Myocyte (in vitro differentiated cells): ENCODE measurements around the gene ZFP92. TPM values are rescaled to one million over a fixed set of nuclear protein-coding genes. Genes with fewer than 3 reads are reported as not detected.

Source experiments
- DNase-seq: peaks from one replicate; pipeline ENCODE4 v3.0.0-alpha.2; 2012; ENCODE audit warnings: low read depth
- total RNA-seq: library from RNA; depleted of rRNA; stranded (reverse); fragments of >200 nt; gene quantifications from 2 replicates; pipeline ENCODE4 v1.2.3, GENCODE V29; 2014

ZFP92 gene
- total RNA-seq, 1 donor from 2014 or later, result not detected

- no peak for DNase-seq
Observed at GRCh38 chrX:153407736-153408135, 3.5 kb upstream of the ZFP92 start.

GRCh38 chrX:153408221-153408721, 3.0 kb upstream of the ZFP92 start:
- no peak for DNase-seq

GRCh38 chrX:153408871-153409351, 2.4 kb upstream of the ZFP92 start:
- DNase-seq, result no peak

- DNase-seq, result no peak
Observed at GRCh38 chrX:153409414-153410101, 1.7 kb upstream of the ZFP92 start.

GRCh38 chrX:153410373-153410772, 899 bp upstream of the ZFP92 start:
- DNase-seq, result no peak

- DNase-seq, result no peak
Observed at GRCh38 chrX:153410888-153411254, 401 bp upstream of the ZFP92 start.

- no peak for DNase-seq
Observed at GRCh38 chrX:153411988-153412574, 809 bp downstream of the ZFP92 start.

GRCh38 chrX:153412746-153413720, 1.8 kb downstream of the ZFP92 start:
- DNase-seq, result no peak

- DNase-seq, result no peak
Observed at GRCh38 chrX:153413731-153414130, 2.5 kb downstream of the ZFP92 start.

- DNase-seq, result no peak
Observed at GRCh38 chrX:153414856-153415510, 3.7 kb downstream of the ZFP92 start.

- no peak for DNase-seq
Observed at GRCh38 chrX:153416781-153417450, 5.6 kb downstream of the ZFP92 start.

GRCh38 chrX:153417637-153418036, 6.4 kb downstream of the ZFP92 start:
- no peak for DNase-seq

- no peak for DNase-seq
Observed at GRCh38 chrX:153420851-153421599, 9.8 kb downstream of the ZFP92 start.

GRCh38 chrX:153421856-153422255, 10.6 kb downstream of the ZFP92 start:
- no peak for DNase-seq

- no peak for DNase-seq
Observed at GRCh38 chrX:153423652-153424051, 12.4 kb downstream of the ZFP92 start.

- no peak for DNase-seq
Observed at GRCh38 chrX:153426204-153426603, 14.9 kb downstream of the ZFP92 start.

GRCh38 chrX:153430796-153431195, 19.5 kb downstream of the ZFP92 start:
- DNase-seq, result no peak

GRCh38 chrX:153433161-153433680, 21.9 kb downstream of the ZFP92 start:
- no peak for DNase-seq

- DNase-seq, result no peak
Observed at GRCh38 chrX:153433781-153434285, 22.6 kb downstream of the ZFP92 start.
